ENCODE data around the gene MYO10. TPM values are rescaled to one million over a fixed set of nuclear protein-coding genes. Genes with fewer than 3 reads are reported as not detected.

MYO10 gene
- polyA plus RNA-seq, 3 donors = 0.23 to 1.1 (median 0.35) TPM

- H3K79me2 ChIP-seq (ENCODE audit: insufficient read depth, low read length) = no peaks in the 10 kb centered on the region
- H3K27me3 ChIP-seq (ENCODE audit: control insufficient read depth in 2 of 2, insufficient read depth in 2 of 2, low read length in 2 of 2) = no peaks in the 10 kb centered on the region
- H3K9me3 Mint-ChIP-seq = no peaks in the 10 kb centered on the region
- H3K27ac Mint-ChIP-seq = no peak overlapping the region
- H3K27me3 Mint-ChIP-seq (ENCODE audit: low read depth in 3 of 3) = peaks cover 0 to 4% (median 0%) of the 10 kb centered on the region in 3 donors
- H3K9ac ChIP-seq (ENCODE audit: insufficient read depth, low read length, poor library complexity, severe bottlenecking) = no peak overlapping the region
- intact Hi-C loops (cut with micrococcal nuclease) = no loop called here
- no peak overlapping the region for H2AFZ ChIP-seq (ENCODE audit: insufficient read depth, low read depth, low read length, poor library complexity, severe bottlenecking)
- no peaks in the 10 kb centered on the region for H3K36me3 ChIP-seq (replicated peaks in 1 of 2; ENCODE audit: control insufficient read depth in 1 of 2, insufficient read depth in 2 of 2, low read length in 2 of 2)
- no peaks in the 10 kb centered on the region for H3K4me1 ChIP-seq (ENCODE audit: control insufficient read depth in 1 of 2, insufficient read depth in 2 of 2, low read length in 2 of 2)
- no peak for DNase-seq
- no peak overlapping the region for H3K4me3 ChIP-seq (replicated peaks in 1 of 3; ENCODE audit: low read depth in 2 of 3, low read length in 3 of 3)
- no peak overlapping the region for H3K4me2 ChIP-seq (replicated peaks; ENCODE audit: extremely low read depth, low read length, poor library complexity, severe bottlenecking)
- no peak overlapping the region for H3K4me3 Mint-ChIP-seq
- no peaks in the 10 kb centered on the region for H3K4me1 Mint-ChIP-seq
- TF ChIP-seq CTCF (IDR thresholded peaks at IDR 0.05) = no peak
- no peak overlapping the region for H3K27ac ChIP-seq (ENCODE audit: low read depth in 1 of 2, low read length in 2 of 2)
- H4K20me1 ChIP-seq (ENCODE audit: insufficient read depth, low read length) = no peaks in the 10 kb centered on the region
- no peaks in the 10 kb centered on the region for H3K9me3 ChIP-seq (replicated peaks in 1 of 2; ENCODE audit: control insufficient read depth in 1 of 2, insufficient read depth in 1 of 2, low read length in 2 of 2)
- 94% methylated on average over 2 of the region's 2 CpGs for WGBS (ENCODE audit: insufficient coverage)
- H3K36me3 Mint-ChIP-seq = peaks cover 0 to 13% of the 10 kb centered on the region in 2 donors
Measured at GRCh38 chr5:16687898-16688297, 248.2 kb downstream of the MYO10 start.

- Histone ChIP-seq H3K27ac (ENCODE audit: low read depth in 1 of 2, low read length in 2 of 2) (no peak overlapping the region), H4K20me1 (ENCODE audit: insufficient read depth, low read length) (no peaks in the 10 kb centered on the region), H3K27me3 (ENCODE audit: control insufficient read depth in 2 of 2, insufficient read depth in 2 of 2, low read length in 2 of 2) (no peaks in the 10 kb centered on the region), H3K9ac (ENCODE audit: insufficient read depth, low read length, poor library complexity, severe bottlenecking) (no peak overlapping the region), H3K36me3 (replicated peaks in 1 of 2; ENCODE audit: control insufficient read depth in 1 of 2, insufficient read depth in 2 of 2, low read length in 2 of 2) (no peaks in the 10 kb centered on the region), H3K4me2 (replicated peaks; ENCODE audit: extremely low read depth, low read length, poor library complexity, severe bottlenecking) (no peak overlapping the region), H3K4me3 (replicated peaks in 1 of 3; ENCODE audit: low read depth in 2 of 3, low read length in 3 of 3) (no peak overlapping the region), H3K79me2 (ENCODE audit: insufficient read depth, low read length) (no peaks in the 10 kb centered on the region), H2AFZ (ENCODE audit: insufficient read depth, low read depth, low read length, poor library complexity, severe bottlenecking) (no peak overlapping the region), H3K9me3 (replicated peaks in 1 of 2; ENCODE audit: control insufficient read depth in 1 of 2, insufficient read depth in 1 of 2, low read length in 2 of 2) (no peaks in the 10 kb centered on the region), H3K4me1 (ENCODE audit: control insufficient read depth in 1 of 2, insufficient read depth in 2 of 2, low read length in 2 of 2) (no peaks in the 10 kb centered on the region)
- WGBS (ENCODE audit: insufficient coverage) = 83% methylated on average over 2 of the region's 4 CpGs
- H3K9me3 Mint-ChIP-seq = no peaks in the 10 kb centered on the region
- peaks cover 7 to 20% of the 10 kb centered on the region in 2 donors for H3K36me3 Mint-ChIP-seq
- no peaks in the 10 kb centered on the region for H3K4me1 Mint-ChIP-seq
- peaks cover 0 to 2% (median 0%) of the 10 kb centered on the region in 3 donors for H3K27me3 Mint-ChIP-seq (ENCODE audit: low read depth in 3 of 3)
- H3K27ac Mint-ChIP-seq = no peak overlapping the region
- H3K4me3 Mint-ChIP-seq = no peak overlapping the region
- intact Hi-C loops (cut with micrococcal nuclease) = no loop called here
- no peak for TF ChIP-seq CTCF (IDR thresholded peaks at IDR 0.05)
- no peak for DNase-seq
Measured at GRCh38 chr5:16685069-16685468, 251.0 kb downstream of the MYO10 start.
